IPS-18a (cell line): Measurements from ENCODE around the gene CENPT.
"Not testable (repeated sequence)": the region's sequence is repeated elsewhere in the genome, so short reads cannot be mapped to it uniquely, and the experiment has no call there.

Experiments used
- H3K27ac ChIP-seq: one replicate; pipeline ENCODE4 v1.5.1; 2013; ENCODE audit warnings: low read length
- H3K27me3 ChIP-seq: one replicate; pipeline ENCODE4 v1.6.1; 2013; ENCODE audit warnings: mild to moderate bottlenecking, low read length; ENCODE audit not compliant: control insufficient read depth, insufficient read depth
- H3K36me3 ChIP-seq: one replicate; pipeline ENCODE4 v1.6.1; 2013; ENCODE audit warnings: low read depth, low read length; ENCODE audit not compliant: control insufficient read depth
- H3K4me1 ChIP-seq: one replicate; pipeline ENCODE4 v1.6.1; 2013; ENCODE audit warnings: low read depth, low read length; ENCODE audit not compliant: control insufficient read depth
- H3K4me3 ChIP-seq: one replicate; pipeline ENCODE4 v1.5.1; 2013; ENCODE audit warnings: low read length
- H3K9ac ChIP-seq: one replicate; pipeline ENCODE4 v1.6.1; 2013; ENCODE audit warnings: mild to moderate bottlenecking, low read length, moderate library complexity
- H3K9me3 ChIP-seq: one replicate; pipeline ENCODE4 v1.6.1; 2013; ENCODE audit warnings: low read depth, low read length; ENCODE audit not compliant: control insufficient read depth

The CENPT gene

DNA sequence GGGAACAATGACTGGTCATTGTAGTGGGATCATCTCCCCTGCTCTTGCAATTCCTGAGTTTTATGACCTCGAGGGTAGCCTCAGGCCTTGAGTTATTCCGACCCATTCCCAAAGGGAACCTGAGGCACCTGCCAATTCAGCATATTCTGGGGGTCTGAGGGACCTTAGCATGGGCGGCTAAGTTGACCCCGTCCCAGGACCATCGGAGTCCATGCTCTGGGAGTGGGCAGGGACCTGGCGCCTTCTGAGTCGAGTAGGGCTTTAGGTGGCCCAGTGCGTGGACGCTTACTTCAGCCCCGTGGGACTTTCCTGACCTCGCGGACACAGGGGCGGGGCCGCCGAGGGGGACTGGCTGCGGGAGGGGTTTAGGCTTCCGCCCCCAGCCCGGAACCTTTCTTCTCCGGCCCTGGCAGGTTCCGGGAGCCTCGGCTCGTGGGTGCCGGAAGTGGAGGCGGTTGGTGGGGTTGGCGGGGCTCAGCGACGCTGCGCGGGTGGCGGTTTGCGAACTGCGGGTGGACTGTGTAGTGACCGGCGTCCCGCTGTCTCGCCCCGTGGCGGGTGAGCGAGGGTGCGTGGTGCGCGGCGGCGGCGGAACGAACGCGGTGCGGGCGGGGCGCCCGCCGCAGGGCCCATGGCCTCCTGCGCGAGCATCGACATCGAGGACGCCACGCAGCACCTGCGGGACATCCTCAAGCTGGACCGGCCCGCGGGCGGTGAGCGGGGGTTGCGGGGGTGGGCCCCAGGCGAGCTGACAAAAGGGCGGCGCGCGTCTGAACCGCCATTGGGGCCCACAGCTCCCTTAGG is 25.3 kb upstream of the CENPT start, which contains the start of gene EDC4:
EDC4 (plus strand) TSS at position 422 of the 804 bp plus-strand sequence; CDS start at position 632, 210 bp downstream.
- H3K27me3 ChIP-seq: no peaks in the 10 kb centered on the region
- H3K9me3 ChIP-seq: no peaks in the 10 kb centered on the region
- H3K27ac ChIP-seq: no peak within 1 kb of the TSS
- H3K4me1 ChIP-seq: peaks cover 4% of the 10 kb centered on the region
- H3K36me3 ChIP-seq: peaks cover 30% of the 10 kb centered on the region
- H3K4me3 ChIP-seq: peak within 1 kb of the TSS; percentile 74
- H3K9ac ChIP-seq: peak within 1 kb of the TSS; percentile 64

- H3K4me1 ChIP-seq: peaks cover 4% of the 10 kb centered on the region
- H3K4me3 ChIP-seq: peak overlapping the region; percentile 74
- H3K27ac ChIP-seq: no peak overlapping the region
- H3K9ac ChIP-seq: peak overlapping the region; percentile 64
- peaks cover 30% of the 10 kb centered on the region for H3K36me3 ChIP-seq
- H3K27me3 ChIP-seq: no peaks in the 10 kb centered on the region
- no peaks in the 10 kb centered on the region for H3K9me3 ChIP-seq
Measured at GRCh38 chr16:67872131-67872630, 24.7 kb upstream of the CENPT start.

- H3K9me3 ChIP-seq: no peaks in the 10 kb centered on the region
- H3K27me3 ChIP-seq: no peaks in the 10 kb centered on the region
- no peak overlapping the region for H3K9ac ChIP-seq
- H3K27ac ChIP-seq: no peak overlapping the region
- H3K36me3 ChIP-seq: peaks cover 28% of the 10 kb centered on the region
- H3K4me1 ChIP-seq: peaks cover 4% of the 10 kb centered on the region
- no peak overlapping the region for H3K4me3 ChIP-seq
Measured at GRCh38 chr16:67871256-67871655, 23.8 kb upstream of the CENPT start.

- Histone ChIP-seq H3K4me3 (no peak overlapping the region), H3K9me3 (no peaks in the 10 kb centered on the region), H3K36me3 (peaks cover 32% of the 10 kb centered on the region), H3K4me1 (peaks cover 4% of the 10 kb centered on the region), H3K27ac (no peak overlapping the region), H3K27me3 (no peaks in the 10 kb centered on the region), H3K9ac (no peak overlapping the region)
Measured at GRCh38 chr16:67869653-67870052, 22.2 kb upstream of the CENPT start.

DNA sequence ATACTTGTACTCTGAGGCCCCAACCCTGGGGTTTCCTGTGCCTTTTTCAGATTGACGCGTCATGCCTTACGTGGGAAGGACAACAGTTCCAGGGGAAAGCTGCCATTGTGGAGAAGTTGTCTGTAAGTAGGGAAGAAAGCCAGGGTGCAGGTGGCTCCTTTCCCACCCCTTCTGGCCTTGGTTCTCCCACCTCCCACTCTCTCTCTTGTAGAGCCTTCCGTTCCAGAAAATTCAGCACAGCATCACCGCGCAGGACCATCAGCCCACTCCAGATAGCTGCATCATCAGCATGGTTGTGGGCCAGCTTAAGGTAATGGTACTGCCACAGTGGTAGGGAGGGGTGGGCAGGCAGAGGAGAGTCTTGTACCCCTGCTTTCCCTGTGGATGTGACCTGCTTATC is 20.8 kb upstream of the CENPT start:
- Histone ChIP-seq H3K4me3 (no peak overlapping the region), H3K4me1 (no peaks in the 10 kb centered on the region), H3K9me3 (no peaks in the 10 kb centered on the region), H3K9ac (no peak overlapping the region), H3K27me3 (no peaks in the 10 kb centered on the region), H3K36me3 (peaks cover 32% of the 10 kb centered on the region), H3K27ac (no peak overlapping the region)

- Histone ChIP-seq H3K27me3 (no peaks in the 10 kb centered on the region), H3K4me1 (no peaks in the 10 kb centered on the region), H3K9ac (no peak overlapping the region), H3K36me3 (peaks cover 35% of the 10 kb centered on the region), H3K9me3 (no peaks in the 10 kb centered on the region), H3K27ac (no peak overlapping the region), H3K4me3 (no peak overlapping the region)
Measured at GRCh38 chr16:67865318-67865717, 17.8 kb upstream of the CENPT start.

- Histone ChIP-seq H3K36me3 (peaks cover 27% of the 10 kb centered on the region), H3K27me3 (no peaks in the 10 kb centered on the region), H3K4me1 (no peaks in the 10 kb centered on the region), H3K9ac (no peak overlapping the region), H3K9me3 (no peaks in the 10 kb centered on the region), H3K27ac (no peak overlapping the region), H3K4me3 (no peak overlapping the region)
Measured at GRCh38 chr16:67864594-67864993, 17.1 kb upstream of the CENPT start.

GRCh38 chr16:67864044-67864443 is 16.6 kb upstream of the CENPT start:
- not testable (repeated sequence) for H3K9me3 ChIP-seq, H3K9ac ChIP-seq, H3K27ac ChIP-seq, H3K27me3 ChIP-seq, H3K4me1 ChIP-seq, H3K4me3 ChIP-seq
- H3K36me3 ChIP-seq: peaks cover 26% of the 10 kb centered on the region

- Histone ChIP-seq H3K27ac (no peak overlapping the region), H3K36me3 (peaks cover 20% of the 10 kb centered on the region), H3K9me3 (no peaks in the 10 kb centered on the region), H3K9ac (no peak overlapping the region), H3K4me1 (peaks cover 6% of the 10 kb centered on the region), H3K4me3 (no peak overlapping the region), H3K27me3 (no peaks in the 10 kb centered on the region)
Measured at GRCh38 chr16:67862623-67863583, 15.4 kb upstream of the CENPT start.

DNA sequence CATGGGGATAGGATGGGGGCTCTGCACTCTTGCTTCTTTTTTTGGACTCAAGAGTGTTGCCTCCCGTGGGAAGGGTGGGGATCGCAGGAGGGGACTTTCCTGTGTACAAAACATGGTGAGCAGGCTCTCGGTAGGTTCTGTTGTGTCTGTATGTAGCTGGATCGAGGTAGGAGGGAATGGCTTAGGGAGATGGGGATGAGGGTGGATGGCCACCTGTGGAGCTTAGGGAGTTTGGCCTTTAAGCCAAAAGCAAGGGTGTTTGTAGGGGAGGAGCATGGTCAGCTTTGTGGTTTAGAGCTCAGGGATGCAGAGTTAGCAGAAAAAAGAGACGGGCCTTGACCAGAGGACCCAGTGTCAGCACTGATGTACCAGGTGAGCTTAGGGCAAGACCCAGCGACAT is 14.4 kb upstream of the CENPT start:
- Histone ChIP-seq H3K27ac (no peak overlapping the region), H3K27me3 (no peaks in the 10 kb centered on the region), H3K9me3 (no peaks in the 10 kb centered on the region), H3K4me3 (no peak overlapping the region), H3K4me1 (peaks cover 16% of the 10 kb centered on the region), H3K9ac (no peak overlapping the region), H3K36me3 (peaks cover 13% of the 10 kb centered on the region)

DNA sequence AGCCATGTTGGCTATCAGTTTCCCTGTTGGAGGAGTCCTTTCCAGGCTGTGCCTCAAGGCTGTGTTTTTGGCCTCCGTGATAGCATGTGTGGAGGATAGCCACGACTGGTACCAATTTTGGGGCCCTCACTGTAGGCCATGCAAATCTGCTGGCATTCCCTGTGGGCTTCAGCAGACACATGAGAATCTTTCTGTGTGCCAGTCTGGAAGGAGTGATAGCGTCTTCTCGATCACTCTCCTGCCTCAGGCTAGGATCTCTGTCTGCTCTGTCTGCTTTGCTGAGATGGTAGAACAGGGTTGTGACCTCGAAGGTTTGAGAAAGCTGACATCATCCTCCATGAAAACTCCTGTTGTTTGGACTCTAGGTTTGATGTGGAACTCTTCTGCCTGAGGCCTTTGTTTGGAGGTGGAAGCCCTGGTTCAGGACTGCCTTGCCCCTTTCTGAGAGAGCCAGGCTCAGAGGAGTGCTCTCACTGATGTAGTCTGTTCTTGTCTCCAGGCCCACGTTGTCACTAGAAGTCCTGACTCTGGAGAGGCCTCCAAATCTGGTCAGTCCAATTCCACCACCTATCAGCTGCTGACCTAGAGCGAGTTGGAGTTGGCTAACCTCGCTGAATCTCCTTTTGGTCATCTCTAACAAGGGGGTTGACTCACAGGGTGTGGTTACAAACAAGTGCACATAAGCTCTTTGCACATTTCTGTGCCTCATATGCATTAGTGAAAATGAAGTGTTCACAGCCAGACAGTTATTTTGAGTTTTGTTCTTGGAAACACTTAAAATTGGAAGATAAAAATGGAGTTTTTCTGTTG is 13.3 kb upstream of the CENPT start:
- H3K27ac ChIP-seq: no peak overlapping the region
- peaks cover 20% of the 10 kb centered on the region for H3K4me1 ChIP-seq
- no peaks in the 10 kb centered on the region for H3K27me3 ChIP-seq
- H3K9me3 ChIP-seq: no peaks in the 10 kb centered on the region
- no peak overlapping the region for H3K4me3 ChIP-seq
- H3K9ac ChIP-seq: no peak overlapping the region
- peaks cover 13% of the 10 kb centered on the region for H3K36me3 ChIP-seq
